ENCODE results near the gene TRIM54. TPM values are rescaled to one million over a fixed set of nuclear protein-coding genes. Genes with fewer than 3 reads are reported as not detected.

The TRIM54 gene
- total RNA-seq, 1 experiment from 2014 or later: 2.0 TPM

- POLR2A ChIA-PET: interaction anchor here (2.3 kb wide), 1 partner anchor 12 kb away, joined by 8 read pairs; no protein-coding TSS in a partner anchor
Measured at GRCh38 chr2:27281442-27281841, 787 bp upstream of the TRIM54 start.

GRCh38 chr2:27282892-27283291 lies 663 bp downstream of the TRIM54 start:
- no peaks in the 10 kb centered on the region for H3K9me3 ChIP-seq (ENCODE audit: control insufficient read depth in 1 of 2, insufficient read depth in 1 of 2, low read depth in 1 of 2, low read length in 2 of 2)
- H3K9me2 ChIP-seq (ENCODE audit: insufficient read depth): no peaks in the 10 kb centered on the region
- H3K27me3 ChIP-seq (ENCODE audit: insufficient read depth, low read length): no peaks in the 10 kb centered on the region
- H3K36me3 ChIP-seq (ENCODE audit: control insufficient read depth in 1 of 2, insufficient read depth in 2 of 2, low read length in 2 of 2): no peaks in the 10 kb centered on the region
- no peak overlapping the region for H2AFZ ChIP-seq (ENCODE audit: low read depth, low read length, poor library complexity, severe bottlenecking)
- DNase-seq (ENCODE audit: low read depth, low spot score) (no peak), ATAC-seq (no peak; the same call in 1 of the 2 replicates)
- H3K79me2 ChIP-seq (ENCODE audit: insufficient read depth, low read length): no peaks in the 10 kb centered on the region
- ChIA-PET POLR2A (interaction anchor here (2.3 kb wide), 1 partner anchor 10 kb away, joined by 8 read pairs; no protein-coding TSS in a partner anchor), RAD21 (ENCODE audit: low non-redundant PET in 1 of 2, low total read pairs in 2 of 2, uncharacterized antibody in 2 of 2, unreplicated experiment in 2 of 2) (no interaction called here), CTCF (interaction anchor here (1.2 to 5.6 kb wide), 3 partner anchors 10 to 183 kb away, joined by 3 to 50 read pairs (median 12); no protein-coding TSS in a partner anchor)
- peak overlapping the region; percentile 34 for H3K4me2 ChIP-seq (ENCODE audit: low read length)
- BruUV-seq (replicated peaks): no TSS peak
- no peak overlapping the region for H3K9ac ChIP-seq (ENCODE audit: low read length)
- H3K4me1 ChIP-seq (ENCODE audit: control insufficient read depth in 1 of 2, insufficient read depth in 2 of 2, low read length in 2 of 2): peaks cover 2 to 28% of the 10 kb centered on the region in 2 experiments
- H3K4me3 ChIP-seq (replicated peaks in 1 of 2; ENCODE audit: low read depth in 1 of 2, low read length in 2 of 2): no peak overlapping the region
- TF ChIP-seq TCF7L2 (IDR thresholded peaks at IDR 0.05; ENCODE audit: borderline replicate concordance, extremely low read depth, insufficient read depth, insufficient read length) (no peak), CTCF (IDR thresholded peaks at IDR 0.05 in 2 of 3, conservative IDR thresholded peaks at IDR 0.05 in 1 of 3; ENCODE audit: borderline replicate concordance in 1 of 3, insufficient read depth in 1 of 3, low read depth in 2 of 3, low read length in 2 of 3) (no peak), ATF3 (IDR thresholded peaks at IDR 0.05) (no peak), EZH2phosphoT487 (IDR thresholded peaks at IDR 0.05; ENCODE audit: borderline replicate concordance) (no peak), EGR1 (IDR thresholded peaks at IDR 0.05; ENCODE audit: low read depth) (no peak), SIN3A (IDR thresholded peaks at IDR 0.05; ENCODE audit: low read depth) (no peak)
- H4K20me1 ChIP-seq (ENCODE audit: insufficient read depth): no peaks in the 10 kb centered on the region
- no peak overlapping the region for H3K27ac ChIP-seq (ENCODE audit: low read depth, low read length)
- intact Hi-C loops (cut with micrococcal nuclease): loop anchor here (5.0 kb wide), 1 partner anchor 316 kb away; no protein-coding TSS in a partner anchor

More at GRCh38 chr2:27281442-27281841, 787 bp upstream of the TRIM54 start:
- no peak overlapping the region for H2AFZ ChIP-seq (ENCODE audit: low read depth, low read length, poor library complexity, severe bottlenecking)
- no peak for DNase-seq (ENCODE audit: low read depth, low spot score)
- ChIA-PET RAD21 (ENCODE audit: low non-redundant PET in 1 of 2, low total read pairs in 2 of 2, uncharacterized antibody in 2 of 2, unreplicated experiment in 2 of 2) (interaction anchor here in 1 of 2 experiments (1.2 kb wide), 1 partner anchor 22 kb away, joined by 3 read pairs; no protein-coding TSS in a partner anchor), CTCF (interaction anchor here (1.3 to 5.6 kb wide), 4 partner anchors 11 to 90 kb away, joined by 3 to 50 read pairs (median 17); no protein-coding TSS in a partner anchor)
- no peak overlapping the region for H3K4me3 ChIP-seq (replicated peaks in 1 of 2; ENCODE audit: low read depth in 1 of 2, low read length in 2 of 2)
- no peak overlapping the region for H3K27ac ChIP-seq (ENCODE audit: low read depth, low read length)
- peaks cover 2 to 28% of the 10 kb centered on the region in 2 experiments for H3K4me1 ChIP-seq (ENCODE audit: control insufficient read depth in 1 of 2, insufficient read depth in 2 of 2, low read length in 2 of 2)
- no peaks in the 10 kb centered on the region for H4K20me1 ChIP-seq (ENCODE audit: insufficient read depth)
- TF ChIP-seq ZNF274 (IDR thresholded peaks at IDR 0.05; ENCODE audit: low read depth, low read length) (no peak), EZH2 (IDR thresholded peaks at IDR 0.05) (no peak), EGR1 (IDR thresholded peaks at IDR 0.05; ENCODE audit: low read depth) (no peak), TCF7L2 (IDR thresholded peaks at IDR 0.05; ENCODE audit: borderline replicate concordance, extremely low read depth, insufficient read depth, insufficient read length) (no peak), SP1 (IDR thresholded peaks at IDR 0.05; ENCODE audit: low read depth) (no peak), MAX (IDR thresholded peaks at IDR 0.05) (no peak), SRF (IDR thresholded peaks at IDR 0.05; ENCODE audit: low read depth) (no peak), EZH2phosphoT487 (IDR thresholded peaks at IDR 0.05; ENCODE audit: borderline replicate concordance) (no peak), POLR2AphosphoS5 (IDR thresholded peaks at IDR 0.05; ENCODE audit: low read depth, low read length) (no peak), CEBPB (IDR thresholded peaks at IDR 0.05; ENCODE audit: low read depth) (no peak), SIN3A (IDR thresholded peaks at IDR 0.05; ENCODE audit: low read depth) (no peak)
- H3K79me2 ChIP-seq (ENCODE audit: insufficient read depth, low read length): no peaks in the 10 kb centered on the region
- no peaks in the 10 kb centered on the region for H3K9me3 ChIP-seq (ENCODE audit: control insufficient read depth in 1 of 2, insufficient read depth in 1 of 2, low read depth in 1 of 2, low read length in 2 of 2)
- H3K36me3 ChIP-seq (ENCODE audit: control insufficient read depth in 1 of 2, insufficient read depth in 2 of 2, low read length in 2 of 2): no peaks in the 10 kb centered on the region
- no peaks in the 10 kb centered on the region for H3K9me2 ChIP-seq (ENCODE audit: insufficient read depth)
- ATAC-seq: no peak
- no peak overlapping the region for H3K9ac ChIP-seq (ENCODE audit: low read length)
- no TSS peak for BruUV-seq (replicated peaks)
- H3K27me3 ChIP-seq (ENCODE audit: insufficient read depth, low read length): no peaks in the 10 kb centered on the region
- intact Hi-C loops (cut with micrococcal nuclease): loop anchor here (2.0 to 5.0 kb wide), 2 partner anchors 183 to 314 kb away; no protein-coding TSS in a partner anchor
- peak overlapping the region; percentile 34; the same call in 1 of the 2 replicates for H3K4me2 ChIP-seq (ENCODE audit: low read length)

Data from HCT116 (cell line).